HG03342 (cell line): ENCODE measurements around the gene CKMT2.
"Not testable (repeated sequence)": the region's sequence is repeated elsewhere in the genome, so short reads cannot be mapped to it uniquely, and the experiment has no call there.

Experiments used
- ATAC-seq: cut with Tn5 transposase; IDR thresholded peaks from one replicate; pipeline ENCODE4 v1.9.1; 2021; ENCODE audit warnings: mild to moderate bottlenecking, moderate library complexity; ENCODE audit not compliant: unreplicated experiment

The CKMT2 gene

DNA sequence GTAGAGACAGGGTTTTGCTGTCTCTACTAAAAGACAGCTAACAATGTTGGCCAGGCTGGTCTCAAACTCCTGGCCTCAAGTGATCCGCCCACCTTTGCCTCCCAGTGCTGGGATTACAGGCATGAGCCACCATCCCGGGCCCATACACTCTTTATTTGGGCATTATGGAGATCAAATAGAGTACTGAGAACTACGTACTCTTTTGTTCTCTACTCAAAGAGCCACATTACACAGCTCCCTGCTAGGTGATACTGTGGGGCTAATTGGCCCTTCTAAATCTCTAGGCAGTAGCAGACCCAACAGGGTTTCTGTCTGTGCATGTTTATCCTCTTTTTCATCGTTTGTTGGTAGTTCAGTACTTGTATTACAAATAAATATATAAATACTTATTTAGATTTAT is 16.1 kb downstream of the CKMT2 start:
- no peak for ATAC-seq

- ATAC-seq: no peak
These were observed 16.9 kb downstream of the CKMT2 start for GRCh38 chr5:81250004-81250403.

- ATAC-seq: no peak
These were observed 18.8 kb downstream of the CKMT2 start for GRCh38 chr5:81251922-81252321.

GRCh38 chr5:81252904-81253303 is 19.8 kb downstream of the CKMT2 start:
- no peak for ATAC-seq

GRCh38 chr5:81253875-81254274 is 20.8 kb downstream of the CKMT2 start:
- no peak for ATAC-seq

GRCh38 chr5:81254886-81255559 is 21.9 kb downstream of the CKMT2 start:
- ATAC-seq: no peak

DNA sequence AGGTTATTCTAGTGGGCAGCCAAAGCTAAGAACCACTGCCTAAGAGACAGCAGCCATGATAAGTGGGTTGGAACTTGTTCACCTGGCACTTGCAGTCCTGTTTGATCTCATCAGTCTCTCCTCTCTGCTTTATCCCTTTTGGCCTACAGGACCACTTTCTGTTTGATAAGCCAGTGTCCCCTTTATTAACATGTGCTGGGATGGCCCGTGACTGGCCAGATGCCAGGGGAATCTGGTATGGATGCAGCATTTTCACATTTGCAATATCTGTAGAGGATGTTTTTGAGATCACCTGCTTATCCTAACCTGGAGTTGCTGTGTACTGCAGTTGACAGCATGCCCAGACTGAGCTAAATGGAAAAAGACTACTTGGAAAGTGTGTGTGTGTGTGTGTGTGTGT is 23.6 kb downstream of the CKMT2 start:
- ATAC-seq: no peak

DNA sequence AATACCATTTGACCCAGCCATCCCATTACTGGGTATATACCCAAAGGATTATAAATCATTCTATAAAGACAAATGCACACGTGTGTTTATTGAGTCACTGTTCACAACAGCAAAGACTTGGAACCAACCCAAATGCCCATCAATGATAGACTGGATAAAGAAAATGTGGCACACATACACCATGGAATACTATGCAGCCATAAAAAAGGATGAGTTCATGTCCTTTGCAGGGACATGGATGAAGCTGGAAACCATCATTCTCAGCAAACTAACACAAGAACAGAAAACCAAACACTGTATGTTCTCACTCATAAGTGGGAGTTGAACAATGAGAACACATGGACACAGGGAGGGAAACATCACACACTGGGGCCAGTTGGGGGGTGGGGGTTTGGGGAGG is 29.7 kb downstream of the CKMT2 start:
- ATAC-seq: not testable (repeated sequence)

- ATAC-seq: no peak
These were observed 32.0 kb downstream of the CKMT2 start for GRCh38 chr5:81265101-81265500.

DNA sequence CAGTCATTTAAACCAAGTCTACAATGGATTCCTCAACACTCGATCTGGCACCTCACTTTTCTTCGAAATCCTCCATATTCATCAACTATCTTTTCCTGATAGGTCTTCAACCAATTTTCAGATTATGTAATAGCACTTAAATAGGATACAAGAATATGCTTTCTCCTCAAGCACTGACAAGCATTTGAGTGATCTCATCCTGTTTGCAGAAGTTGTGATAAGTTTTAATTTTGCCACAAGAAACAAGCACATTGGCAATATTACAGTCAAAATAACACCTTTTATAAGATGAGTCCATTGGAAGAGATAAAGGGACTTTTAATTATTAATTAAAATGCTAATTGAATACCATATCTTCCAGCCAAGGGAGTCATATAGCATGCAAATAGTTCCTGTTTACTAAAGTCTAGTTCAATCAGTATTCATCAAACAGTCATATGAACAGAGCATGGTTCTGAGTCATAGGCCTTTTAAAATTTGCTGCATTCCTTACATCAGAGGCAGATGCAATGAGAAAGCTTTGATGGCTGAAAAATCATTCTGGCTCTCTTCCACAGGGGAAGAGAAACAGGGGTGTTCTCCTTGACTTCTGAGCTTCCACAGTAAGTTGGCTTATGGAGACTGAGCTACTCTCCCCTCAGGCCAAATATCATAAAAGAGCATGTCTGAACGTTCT is 35.5 kb downstream of the CKMT2 start:
- no peak for ATAC-seq

DNA sequence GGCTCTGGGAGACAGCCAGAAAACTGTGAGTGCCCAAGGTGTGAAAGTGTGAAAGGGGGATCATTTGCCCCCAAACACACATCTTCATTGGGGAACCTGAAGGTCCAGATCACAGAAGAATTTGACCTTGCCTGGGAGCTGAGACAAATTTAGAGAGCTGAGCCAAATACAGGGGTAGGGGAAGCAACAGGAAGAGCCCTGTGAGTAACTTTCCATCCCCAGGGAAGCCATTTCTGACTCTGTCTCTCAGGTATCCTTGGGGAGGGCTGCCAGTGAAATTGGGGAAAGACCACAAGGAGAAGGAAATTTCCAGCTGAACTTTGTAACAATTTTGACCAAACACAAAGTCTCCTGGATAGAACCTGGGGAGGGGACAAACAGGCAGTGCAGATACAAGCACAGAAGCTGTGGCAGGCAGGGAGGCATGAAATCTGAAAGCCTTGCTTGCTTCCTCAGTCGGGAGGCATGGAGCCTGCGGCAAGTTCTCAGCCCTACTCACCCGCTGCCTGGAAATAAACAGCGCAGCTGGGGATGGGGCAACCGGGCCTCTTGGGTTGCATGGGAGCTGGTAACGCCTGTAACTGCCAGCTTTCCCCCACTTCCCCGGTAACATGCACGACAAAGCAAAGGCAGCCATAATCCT is 36.8 kb downstream of the CKMT2 start:
- ATAC-seq: no peak

GRCh38 chr5:81270394-81271027 is 37.4 kb downstream of the CKMT2 start:
- not testable (repeated sequence) for ATAC-seq

DNA sequence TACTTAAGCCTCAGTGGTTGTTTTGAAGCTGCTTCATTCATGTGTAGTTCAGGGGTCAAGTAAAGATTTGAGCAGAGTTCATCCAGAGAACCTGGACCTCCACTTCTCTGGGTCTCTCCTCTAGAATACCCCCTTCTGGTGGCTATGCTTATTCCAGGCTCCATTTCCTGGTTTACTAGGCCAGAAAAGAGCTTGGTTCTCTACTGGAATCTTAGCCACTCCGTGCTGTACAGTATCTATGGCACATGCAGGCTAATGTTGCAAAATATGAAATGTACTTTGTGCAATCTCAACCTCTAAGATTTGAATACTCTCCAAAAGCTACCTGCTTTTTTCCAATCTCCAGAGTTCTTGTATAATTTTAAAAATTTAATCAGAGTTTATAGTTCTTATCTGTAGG is 50.9 kb downstream of the CKMT2 start:
- ATAC-seq: no peak

GRCh38 chr5:81286059-81286617 is 53.0 kb downstream of the CKMT2 start:
- no peak for ATAC-seq

GRCh38 chr5:81288021-81288433 is 54.9 kb downstream of the CKMT2 start:
- no peak for ATAC-seq

DNA sequence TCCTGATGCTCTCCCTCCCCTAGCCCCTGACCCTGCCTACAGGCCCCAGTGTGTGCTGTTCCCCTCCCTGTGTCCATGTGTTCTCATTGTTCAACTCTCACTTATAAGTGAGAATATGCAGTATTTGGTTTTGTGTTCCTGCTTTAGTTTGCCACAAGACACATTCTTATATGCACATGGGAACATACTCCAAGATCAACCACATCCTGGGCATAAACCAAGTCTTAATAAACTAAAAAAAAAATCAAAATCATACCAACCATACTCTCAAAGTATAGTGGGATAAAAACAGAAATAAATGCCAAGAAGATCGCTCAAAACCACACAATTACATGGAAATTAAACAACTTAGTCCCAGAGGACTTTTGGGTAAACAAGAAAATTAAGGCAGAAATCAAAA is 57.0 kb downstream of the CKMT2 start:
- ATAC-seq: no peak

DNA sequence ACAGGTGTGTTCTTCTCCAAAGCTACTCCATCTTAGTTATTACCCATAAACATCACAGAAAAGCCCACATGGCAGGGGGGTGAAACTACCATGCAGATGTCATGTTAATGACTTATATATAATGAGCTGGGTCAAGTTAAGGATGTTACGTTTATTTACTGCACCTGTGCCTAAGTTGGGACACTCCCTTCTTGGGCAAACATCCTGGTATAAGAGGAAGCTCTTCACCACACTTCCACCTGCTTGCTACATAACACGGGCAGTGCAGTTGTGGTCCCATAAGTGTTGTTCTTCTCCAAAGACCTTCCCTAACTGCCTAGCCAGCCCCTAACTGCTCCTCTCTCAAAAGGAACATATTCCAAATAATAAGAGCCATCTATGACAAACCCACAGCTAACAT is 59.0 kb downstream of the CKMT2 start:
- no peak for ATAC-seq

DNA sequence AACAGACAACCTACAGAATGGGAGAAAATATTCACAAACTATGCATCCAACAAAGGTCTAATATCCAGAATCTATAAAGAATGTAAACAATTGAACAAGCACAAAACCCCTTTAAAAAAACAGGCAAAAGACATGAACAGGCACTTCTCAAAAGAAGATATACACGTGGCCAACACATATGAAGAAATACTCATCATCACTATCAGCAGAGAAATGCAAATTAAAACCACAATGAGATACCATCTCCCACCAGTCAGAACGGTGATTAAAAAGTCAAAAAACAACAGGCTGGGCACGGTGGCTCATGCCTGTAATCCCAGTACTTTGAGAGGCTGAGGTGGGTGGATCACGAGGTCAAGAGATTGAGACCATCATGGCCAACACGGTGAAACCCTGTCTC is 60.9 kb downstream of the CKMT2 start:
- ATAC-seq: not testable (repeated sequence)

DNA sequence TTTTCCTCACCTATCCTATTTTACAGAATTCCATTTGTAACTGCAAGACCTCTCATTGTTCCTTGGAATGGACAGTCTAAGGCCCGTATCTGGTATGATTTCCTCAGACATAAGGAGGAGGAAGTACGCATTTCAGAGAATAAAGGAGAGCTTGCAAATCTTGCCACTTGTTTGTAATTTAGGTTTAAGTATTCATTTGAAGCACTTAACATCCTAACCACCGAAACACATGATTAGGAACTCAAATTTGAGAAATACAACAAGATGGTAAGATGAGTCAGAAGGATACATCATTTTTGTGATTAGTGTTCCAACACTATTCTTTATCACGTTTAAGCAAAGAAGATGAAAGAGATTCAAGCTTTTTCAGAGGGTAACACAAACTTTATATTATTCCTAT is 64.4 kb downstream of the CKMT2 start:
- no peak for ATAC-seq

- ATAC-seq: no peak
These were observed 67.8 kb downstream of the CKMT2 start for GRCh38 chr5:81300921-81301270.

DNA sequence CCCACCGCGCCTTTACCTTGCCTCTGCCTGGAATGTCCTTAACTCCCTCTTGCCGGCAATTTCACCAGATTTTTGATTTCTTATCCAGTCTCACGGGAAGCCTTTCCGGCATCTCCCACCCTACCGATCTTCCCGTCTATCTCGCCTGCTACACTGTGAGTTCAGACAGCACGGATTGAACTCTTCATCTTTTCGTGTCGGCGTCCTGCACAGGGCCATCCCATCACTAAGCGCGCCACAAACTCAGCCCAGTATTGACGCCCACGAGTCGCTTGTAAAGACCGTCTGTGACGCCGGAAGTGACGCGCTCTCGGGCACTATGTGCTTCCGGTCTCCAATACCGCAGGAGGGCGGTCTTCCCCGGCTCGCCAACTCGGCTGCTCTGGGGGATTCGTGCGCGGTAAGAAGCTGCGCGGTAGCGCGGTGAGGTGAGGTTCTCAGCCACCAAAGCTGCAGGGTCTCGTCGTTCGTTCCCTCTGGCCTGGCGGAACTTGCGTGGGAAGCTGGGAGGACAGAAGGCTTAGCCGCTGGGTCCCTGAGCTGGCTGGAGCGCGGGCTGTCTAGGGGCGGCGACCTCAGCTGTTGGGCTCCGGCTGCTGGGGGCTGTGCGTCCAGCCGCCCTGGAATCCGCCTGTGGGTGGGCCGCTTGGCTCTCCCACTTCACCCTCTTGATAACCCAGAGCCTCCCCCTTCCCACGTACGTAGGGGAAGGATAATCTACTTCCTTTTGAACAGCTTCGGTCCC is 68.3 kb downstream of the CKMT2 start, which contains the start of gene ZCCHC9:
Gene ZCCHC9, plus strand, starts transcription at position 317 of the 745 bp plus-strand sequence. CDS start 3,171 bp downstream, outside the sequence.
- ATAC-seq: peak; percentile 97
